H1 (cell line): ENCODE data around the gene EPHB3. TPM values are rescaled to one million over a fixed set of nuclear protein-coding genes. Genes with fewer than 3 reads are reported as not detected.

Source experiments
- CTCF ChIA-PET: fragments of 300-600 bp; sonication (Branson Sonifier 250); formaldehyde crosslinking; loops from one replicate; lab custom pipeline; 2021; ENCODE audit not compliant: partially characterized antibody; lab: Charles Lee
- POLR2A ChIA-PET: fragments of 300-600 bp; sonication (Branson Sonifier 250); formaldehyde crosslinking; loops from one replicate; lab custom pipeline; 2021; ENCODE audit warnings: inconsistent platforms; ENCODE audit not compliant: partially characterized antibody; lab: Charles Lee
- DNase-seq, 2 experiments: peaks; one replicate each; pipeline versions ENCODE4 v3.0.0 to v3.0.0-alpha.2; 2010 to 2022; ENCODE audit warnings: low spot score in 2 of 2, low read depth in 1 of 2, mixed read lengths in 1 of 2
- FAIRE-seq: peaks from 2 replicates; lab custom pipeline; 2011; peaks lifted over from hg19 to GRCh38; lab: Jason Lieb, UNC
- H2AFZ ChIP-seq: 2 replicates; pipeline ENCODE4 v1.8.1; 2012; ENCODE audit warnings: low read length, inconsistent platforms
- H2AK5ac ChIP-seq: 2 replicates; pipeline ENCODE4 v1.6.1; 2013; ENCODE audit warnings: low read depth, low read length
- H2BK120ac ChIP-seq: replicated peaks from 2 replicates; pipeline ENCODE3; 2013; ENCODE audit warnings: low read depth, low read length, inconsistent platforms
- H2BK12ac ChIP-seq: 2 replicates; pipeline ENCODE4 v1.6.1; 2013; ENCODE audit warnings: low read depth, low read length
- H2BK15ac ChIP-seq: 2 replicates; pipeline ENCODE4 v1.6.1; 2013; ENCODE audit warnings: low read length
- H2BK20ac ChIP-seq: 2 replicates; pipeline ENCODE4 v1.6.1; 2013; ENCODE audit warnings: low read length
- H2BK5ac ChIP-seq: 2 replicates; pipeline ENCODE4 v1.6.1; 2013; ENCODE audit warnings: low read depth, low read length
- H3K14ac ChIP-seq: 2 replicates; pipeline ENCODE4 v1.6.1; 2013; ENCODE audit warnings: inconsistent platforms; ENCODE audit not compliant: insufficient read length
- H3K18ac ChIP-seq: 2 replicates; pipeline ENCODE4 v1.6.1; 2013; ENCODE audit warnings: low read length; ENCODE audit errors: extremely low read depth
- H3K23ac ChIP-seq: 2 replicates; pipeline ENCODE4 v1.6.1; 2013; ENCODE audit warnings: inconsistent platforms; ENCODE audit not compliant: insufficient read length
- H3K23me2 ChIP-seq: 2 replicates; pipeline ENCODE4 v1.6.1; 2013; ENCODE audit warnings: low read depth, low read length
- H3K27ac ChIP-seq: 2 replicates; pipeline ENCODE4 v1.6.1; 2011; ENCODE audit warnings: low read depth, low read length, inconsistent platforms
- H3K27me3 ChIP-seq, 4 experiments: replicated peaks in 1 of 4; 1 replicate in 1 of 4; 2 replicates in 3 of 4; pipeline versions ENCODE4 v1.6.1 to v1.8.1; 2011 to 2013; ENCODE audit warnings: low read length in 3 of 4, mild to moderate bottlenecking in 3 of 4, inconsistent platforms in 2 of 4, mixed read lengths in 2 of 4, moderate library complexity in 1 of 4; ENCODE audit not compliant: control insufficient read depth in 3 of 4, insufficient read depth in 3 of 4; ENCODE audit errors: extremely low read depth in 1 of 4
- H3K36me3 ChIP-seq, 4 experiments: 2 replicates each; pipeline versions ENCODE4 v1.6.1 to v1.8.1; 2011 to 2013; ENCODE audit warnings: mild to moderate bottlenecking in 4 of 4, low read length in 3 of 4, moderate library complexity in 2 of 4, control low read depth in 1 of 4, inconsistent platforms in 1 of 4; ENCODE audit not compliant: insufficient read depth in 4 of 4, control insufficient read depth in 2 of 4
- H3K4ac ChIP-seq: replicated peaks from 2 replicates; pipeline ENCODE3; 2013; ENCODE audit warnings: low read length, low read depth, mixed read lengths, inconsistent platforms; ENCODE audit not compliant: insufficient read length
- H3K4me1 ChIP-seq, 4 experiments: replicated peaks in 1 of 4; 1 replicate in 1 of 4; 2 replicates in 3 of 4; pipeline versions ENCODE4 v1.6.1 to v1.8.1; 2011 to 2013; ENCODE audit warnings: low read length in 3 of 4, inconsistent platforms in 2 of 4, mixed read lengths in 1 of 4; ENCODE audit not compliant: insufficient read depth in 4 of 4, control insufficient read depth in 3 of 4
- H3K4me2 ChIP-seq, 2 experiments: 2 replicates each; pipeline versions ENCODE4 v1.6.1 to v1.8.1; 2011 to 2013; ENCODE audit warnings: low read depth in 2 of 2, low read length in 2 of 2, control low read depth in 1 of 2, inconsistent platforms in 1 of 2, mild to moderate bottlenecking in 1 of 2; ENCODE audit not compliant: insufficient read depth in 1 of 2
- H3K4me3 ChIP-seq, 4 experiments: fragments of 200-600, 300-600 bp in 1 of 4; sonication (generic), shearing (Covaris generic), sonication (Bioruptor Twin) in 1 of 4; 2 replicates each; pipeline versions ENCODE4 v1.5.1 to v1.8.1; 2011 to 2016; ENCODE audit warnings: low read length in 4 of 4, low read depth in 3 of 4, control low read depth in 2 of 4, inconsistent platforms in 2 of 4, mild to moderate bottlenecking in 2 of 4, mixed read lengths in 1 of 4, moderate library complexity in 1 of 4; ENCODE audit not compliant: insufficient read depth in 2 of 4; ENCODE audit errors: extremely low read depth in 1 of 4
- H3K56ac ChIP-seq: replicated peaks from 2 replicates; pipeline ENCODE3; 2013; ENCODE audit warnings: low read depth, mild to moderate bottlenecking, mixed read lengths, low read length, inconsistent platforms; ENCODE audit not compliant: insufficient read length
- H3K79me1 ChIP-seq: 2 replicates; pipeline ENCODE4 v1.6.1; 2013; ENCODE audit warnings: low read depth, low read length, control low read depth
- H3K79me2 ChIP-seq, 2 experiments: 2 replicates each; pipeline versions ENCODE4 v1.6.1 to v1.8.1; 2012 to 2013; ENCODE audit warnings: low read length in 2 of 2, mild to moderate bottlenecking in 2 of 2, inconsistent platforms in 1 of 2; ENCODE audit not compliant: insufficient read depth in 2 of 2, control insufficient read depth in 1 of 2
- H3K9ac ChIP-seq, 4 experiments: replicated peaks in 1 of 4; 1 replicate in 1 of 4; 2 replicates in 3 of 4; pipeline versions ENCODE4 v1.6.1 to v1.8.1; 2011 to 2013; ENCODE audit warnings: low read depth in 3 of 4, low read length in 3 of 4, control low read depth in 2 of 4, mild to moderate bottlenecking in 2 of 4, moderate library complexity in 2 of 4, inconsistent platforms in 1 of 4; ENCODE audit errors: extremely low read depth in 1 of 4
- H3K9me3 ChIP-seq, 2 experiments: 2 replicates each; pipeline versions ENCODE4 v1.6.1 to v1.8.1; 2012 to 2013; ENCODE audit warnings: mild to moderate bottlenecking in 2 of 2, moderate library complexity in 2 of 2, control low read depth in 1 of 2, inconsistent platforms in 1 of 2, low read depth in 1 of 2, low read length in 1 of 2, mixed read lengths in 1 of 2; ENCODE audit not compliant: insufficient read depth in 2 of 2
- H4K20me1 ChIP-seq, 2 experiments: replicated peaks in 1 of 2; 2 replicates each; pipeline versions ENCODE3 to v1.8.1; 2011 to 2013; ENCODE audit warnings: inconsistent platforms in 2 of 2, low read length in 2 of 2, mild to moderate bottlenecking in 1 of 2; ENCODE audit not compliant: insufficient read depth in 2 of 2, control insufficient read depth in 1 of 2
- H4K5ac ChIP-seq: 2 replicates; pipeline ENCODE4 v1.6.1; 2013; ENCODE audit warnings: low read length, low read depth, mixed read lengths, inconsistent platforms; ENCODE audit not compliant: insufficient read length
- H4K8ac ChIP-seq: 2 replicates; pipeline ENCODE4 v1.8.0; 2013; ENCODE audit warnings: mild to moderate bottlenecking, moderate library complexity, low read length, inconsistent platforms; ENCODE audit not compliant: insufficient read depth; ENCODE audit errors: extremely low read depth
- H4K91ac ChIP-seq: replicated peaks from 2 replicates; pipeline ENCODE3; 2013; ENCODE audit warnings: low read length, mixed read lengths, inconsistent platforms; ENCODE audit not compliant: insufficient read length
- CHD1 ChIP-seq: IDR thresholded peaks from 2 replicates; pipeline ENCODE4 v1.6.1; 2012; ENCODE audit warnings: low read depth, low read length, improper control_type of control experiment
- EZH2 ChIP-seq: fragments of 200-600 bp; sonication (generic); IDR thresholded peaks from 2 replicates; pipeline ENCODE4 v1.7.1; 2012; ENCODE audit warnings: low read depth, mild to moderate bottlenecking, moderate library complexity, low read length, inconsistent platforms; ENCODE audit not compliant: severe bottlenecking
- NRF1 ChIP-seq: IDR thresholded peaks from 2 replicates; pipeline ENCODE4 v1.6.1; 2011; ENCODE audit warnings: mild to moderate bottlenecking, low read depth, low read length, improper control_type of control experiment
- RAD21 ChIP-seq, 2 experiments: IDR thresholded peaks in 1 of 2; conservative IDR thresholded peaks in 1 of 2; 2 replicates each; pipeline ENCODE4 v1.6.1; 2011; ENCODE audit warnings: low read depth in 2 of 2, low read length in 2 of 2, improper control_type of control experiment in 1 of 2, inconsistent platforms in 1 of 2, mild to moderate bottlenecking in 1 of 2, moderate library complexity in 1 of 2
- RBBP5 ChIP-seq: IDR thresholded peaks from 2 replicates; pipeline ENCODE4 v1.7.1; 2012; ENCODE audit warnings: low read depth, mild to moderate bottlenecking, inconsistent platforms, low read length, moderate library complexity, borderline replicate concordance
- SAP30 ChIP-seq: fragments of 300-600 bp; sonication (generic); IDR thresholded peaks from 2 replicates; pipeline ENCODE4 v1.7.1; 2012; ENCODE audit warnings: low read length, moderate library complexity, mild to moderate bottlenecking, inconsistent platforms; ENCODE audit not compliant: insufficient read depth, insufficient replicate concordance
- SIRT6 ChIP-seq: IDR thresholded peaks from one replicate; pipeline ENCODE4 v1.7.1; 2012; ENCODE audit warnings: low read length, inconsistent platforms
- SP1 ChIP-seq: IDR thresholded peaks from 2 replicates; pipeline ENCODE4 v1.6.1; 2011; ENCODE audit warnings: low read depth, low read length
- SUZ12 ChIP-seq: fragments of 200-600 bp; sonication (generic); IDR thresholded peaks from 2 replicates; pipeline ENCODE4 v1.6.1; 2012; ENCODE audit warnings: mild to moderate bottlenecking, inconsistent platforms, low read length, moderate library complexity, mixed read lengths
- TBP ChIP-seq: IDR thresholded peaks from 2 replicates; pipeline ENCODE4 v1.6.1; 2011; ENCODE audit warnings: low read depth, low read length, improper control_type of control experiment
- WGBS, 2 experiments: shearing (Covaris generic) in 1 of 2; methylation state at CpG; one replicate each; pipeline versions ENCODE4 v1.1.6 to v1.1.7; 2013 to 2015; ENCODE audit warnings: low lambda C conversion rate in 2 of 2, mixed read lengths in 2 of 2, inconsistent platforms in 1 of 2, low coverage in 1 of 2, missing lambda C conversion rate in 1 of 2; ENCODE audit not compliant: insufficient replicate concordance in 2 of 2, insufficient coverage in 1 of 2, insufficient read length in 1 of 2; ENCODE audit errors: extremely low coverage in 1 of 2, missing lambda C conversion rate in 1 of 2; 5-methylcytosine and 5-hydroxymethylcytosine counted together
- polyA plus RNA-seq, 7 experiments: library from polyadenylated mRNA; depleted of rRNA in 3 of 7; stranded (reverse) in 5 of 7; unstranded in 2 of 7; fragments of >200 nt in 5 of 7; fragments of 200-250 nt in 2 of 7; gene quantifications; 1 replicate in 5 of 7; 2 replicates in 1 of 7; 4 replicates in 1 of 7; pipeline versions ENCODE4 v1.2.1 to v1.2.3, GENCODE V29; 2011 to 2013; ENCODE audit warnings: missing spikeins in 2 of 7, mixed read lengths in 2 of 7
- total RNA-seq: library from RNA; stranded (reverse); fragmentation: NEBNext Ultra II Directional; extraction: Animal tissue kit (Norgen Biotek cat#: 25700); gene quantifications from 2 replicates; pipeline ENCODE4 v1.2.1, GENCODE V29; 2021
- TF ChIP-seq, protein P1 (sequence below), 3 experiments: IDR thresholded peaks; 1 replicate in 2 of 3; 2 replicates in 1 of 3; pipeline versions ENCODE4 v1.5.1 to v1.6.1; 2011; ENCODE audit warnings: low read length in 3 of 3, mild to moderate bottlenecking in 3 of 3, inconsistent platforms in 2 of 3, low read depth in 1 of 3, moderate library complexity in 1 of 3; ENCODE audit not compliant: insufficient read depth in 1 of 3; ENCODE audit errors: control extremely low read depth in 1 of 3

EPHB3 gene
- total and polyA plus RNA-seq, 2 of the 8 experiments (the other 6 are each of a cell fraction or from before 2014, with no cell fraction given): 0.41 to 0.91 TPM

DNA sequence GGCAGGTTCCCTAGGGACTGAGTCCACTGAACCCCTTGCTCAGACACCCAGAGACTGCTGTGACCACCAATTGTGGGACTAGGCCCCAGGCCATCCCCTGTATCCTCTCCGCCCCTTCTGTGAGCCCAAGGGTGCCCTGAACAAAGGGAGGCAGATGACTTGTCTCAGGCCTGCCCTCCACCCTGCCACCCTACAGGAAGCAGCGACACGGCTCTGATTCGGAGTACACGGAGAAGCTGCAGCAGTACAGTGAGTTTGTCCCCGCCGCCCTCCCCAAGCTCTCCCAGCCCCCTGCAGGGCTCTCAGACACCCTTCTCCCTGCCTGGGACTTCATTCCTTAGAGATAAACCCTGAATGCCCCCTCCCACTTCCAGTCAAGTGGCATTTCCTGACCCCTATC lies 16.6 kb downstream of the EPHB3 start:
- H3K4ac ChIP-seq: no peak overlapping the region
- no peak overlapping the region for H3K18ac ChIP-seq
- no peaks in the 10 kb centered on the region for H4K20me1 ChIP-seq
- H3K9me3 ChIP-seq: no peaks in the 10 kb centered on the region
- no peak overlapping the region for H3K23ac ChIP-seq
- ChIA-PET POLR2A (interaction anchor here (0.8 to 1.3 kb wide), 2 partner anchors 14 to 23 kb away, joined by 3 to 4 read pairs; no protein-coding TSS in a partner anchor), CTCF (interaction anchor here (1.0 to 2.0 kb wide), 5 partner anchors 13 to 225 kb away, joined by 3 to 9 read pairs (median 4); no protein-coding TSS in a partner anchor)
- no peak overlapping the region for H3K27ac ChIP-seq
- no peaks in the 10 kb centered on the region for H3K79me2 ChIP-seq
- H2AFZ ChIP-seq: no peak overlapping the region
- H3K4me1 ChIP-seq: peaks cover 0 to 36% (median 25%) of the 10 kb centered on the region in 4 experiments; a peak in 6 of 7 replicates
- WGBS, 2 experiments: 95% methylated on average over 3 of the region's 7 CpGs; no CpG with 5 or more reads in 1 of the 2 experiments
- FAIRE-seq (no peak), DNase-seq (no peak)
- no peak overlapping the region for H2AK5ac ChIP-seq
- H3K4me3 ChIP-seq: no peak overlapping the region
- H3K56ac ChIP-seq: no peak overlapping the region
- H3K23me2 ChIP-seq: peaks cover 5% of the 10 kb centered on the region; the same call in 1 of the 2 replicates
- H4K91ac ChIP-seq: no peak overlapping the region
- H2BK5ac ChIP-seq: no peak overlapping the region
- no peaks in the 10 kb centered on the region for H3K36me3 ChIP-seq
- H2BK12ac ChIP-seq: peak overlapping the region; percentile 39; the same call in 1 of the 2 replicates
- no peak overlapping the region for H2BK120ac ChIP-seq
- H4K8ac ChIP-seq: no peak overlapping the region
- H3K14ac ChIP-seq: no peak overlapping the region
- no peak overlapping the region for H4K5ac ChIP-seq
- H2BK20ac ChIP-seq: no peak overlapping the region
- no peaks in the 10 kb centered on the region; the same call in 1 of the 2 replicates for H3K79me1 ChIP-seq
- H3K9ac ChIP-seq: no peak overlapping the region
- H2BK15ac ChIP-seq: no peak overlapping the region
- H3K4me2 ChIP-seq: no peak overlapping the region
- H3K27me3 ChIP-seq: peaks cover 2 to 28% (median 20%) of the 10 kb centered on the region in 4 experiments
- no peak for TF ChIP-seq SP1
- no peak for TF ChIP-seq RBBP5
- TF ChIP-seq CHD1: no peak
- no peak for TF ChIP-seq EZH2
- TF ChIP-seq NRF1: no peak
- no peak for TF ChIP-seq TBP
- no peak for TF ChIP-seq SAP30
- TF ChIP-seq RAD21 (IDR thresholded peaks at IDR 0.05 in 1 of 2, conservative IDR thresholded peaks at IDR 0.05 in 1 of 2; ENCODE audit: low read depth in 2 of 2, low read length in 2 of 2): no peak
- TF ChIP-seq SUZ12: no peak
- no peak for TF ChIP-seq SIRT6
- TF ChIP-seq, protein P1, sequence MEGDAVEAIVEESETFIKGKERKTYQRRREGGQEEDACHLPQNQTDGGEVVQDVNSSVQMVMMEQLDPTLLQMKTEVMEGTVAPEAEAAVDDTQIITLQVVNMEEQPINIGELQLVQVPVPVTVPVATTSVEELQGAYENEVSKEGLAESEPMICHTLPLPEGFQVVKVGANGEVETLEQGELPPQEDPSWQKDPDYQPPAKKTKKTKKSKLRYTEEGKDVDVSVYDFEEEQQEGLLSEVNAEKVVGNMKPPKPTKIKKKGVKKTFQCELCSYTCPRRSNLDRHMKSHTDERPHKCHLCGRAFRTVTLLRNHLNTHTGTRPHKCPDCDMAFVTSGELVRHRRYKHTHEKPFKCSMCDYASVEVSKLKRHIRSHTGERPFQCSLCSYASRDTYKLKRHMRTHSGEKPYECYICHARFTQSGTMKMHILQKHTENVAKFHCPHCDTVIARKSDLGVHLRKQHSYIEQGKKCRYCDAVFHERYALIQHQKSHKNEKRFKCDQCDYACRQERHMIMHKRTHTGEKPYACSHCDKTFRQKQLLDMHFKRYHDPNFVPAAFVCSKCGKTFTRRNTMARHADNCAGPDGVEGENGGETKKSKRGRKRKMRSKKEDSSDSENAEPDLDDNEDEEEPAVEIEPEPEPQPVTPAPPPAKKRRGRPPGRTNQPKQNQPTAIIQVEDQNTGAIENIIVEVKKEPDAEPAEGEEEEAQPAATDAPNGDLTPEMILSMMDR (IDR thresholded peaks at IDR 0.05; ENCODE audit: control extremely low read depth in 1 of 3, insufficient read depth in 1 of 3, low read depth in 1 of 3, low read length in 3 of 3): no peak
